HG03280 (cell line): ENCODE measurements around the gene SMIM10.
"Not testable (repeated sequence)": the region's sequence is repeated elsewhere in the genome, so short reads cannot be mapped to it uniquely, and the experiment has no call there.

Experiments used
- ATAC-seq: cut with Tn5 transposase; IDR thresholded peaks from one replicate; pipeline ENCODE4 v1.9.1; 2021; ENCODE audit warnings: mild to moderate bottlenecking, moderate library complexity; ENCODE audit not compliant: unreplicated experiment

SMIM10 gene

DNA sequence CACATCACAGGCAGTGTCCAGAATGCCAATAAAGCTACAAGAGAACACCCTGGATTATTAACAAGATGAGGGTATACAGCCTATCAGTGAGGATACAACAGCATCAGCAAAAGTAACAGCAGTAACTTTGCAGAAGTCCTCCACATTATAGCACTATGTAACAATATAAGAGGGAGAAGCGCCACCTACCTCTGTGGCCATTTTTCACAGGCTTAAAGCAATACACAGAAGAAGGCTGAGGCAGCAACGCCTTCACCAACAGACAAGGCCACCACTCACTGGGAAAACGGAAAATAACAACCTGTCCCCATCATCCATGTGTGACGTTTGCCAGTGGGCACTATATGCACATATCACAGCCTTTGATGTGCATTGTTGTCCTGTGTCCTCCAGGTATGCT is 19.0 kb downstream of the SMIM10 start:
- no peak for ATAC-seq

DNA sequence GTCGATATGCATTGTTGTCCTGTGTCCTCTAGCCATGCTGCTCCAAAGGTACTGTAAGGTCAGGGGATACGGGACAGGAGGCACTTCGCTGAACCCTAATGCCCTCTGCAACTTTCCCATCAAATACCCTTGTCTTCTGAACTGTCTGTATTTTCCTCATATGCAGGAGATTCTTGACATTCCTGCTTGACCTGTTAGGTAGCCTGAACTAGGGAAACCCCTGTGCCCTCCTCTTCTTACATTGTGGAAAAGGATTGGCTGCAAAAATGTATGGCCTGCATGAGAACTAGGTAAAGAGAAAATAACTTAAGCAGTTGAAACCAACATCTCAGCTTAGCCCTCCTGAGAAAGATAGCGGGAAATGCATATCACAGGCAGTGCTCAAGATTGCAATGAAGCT is 20.1 kb downstream of the SMIM10 start:
- ATAC-seq: no peak

- no peak for ATAC-seq
Measured at GRCh38 chrX:135015523-135016245, 24.9 kb downstream of the SMIM10 start.

DNA sequence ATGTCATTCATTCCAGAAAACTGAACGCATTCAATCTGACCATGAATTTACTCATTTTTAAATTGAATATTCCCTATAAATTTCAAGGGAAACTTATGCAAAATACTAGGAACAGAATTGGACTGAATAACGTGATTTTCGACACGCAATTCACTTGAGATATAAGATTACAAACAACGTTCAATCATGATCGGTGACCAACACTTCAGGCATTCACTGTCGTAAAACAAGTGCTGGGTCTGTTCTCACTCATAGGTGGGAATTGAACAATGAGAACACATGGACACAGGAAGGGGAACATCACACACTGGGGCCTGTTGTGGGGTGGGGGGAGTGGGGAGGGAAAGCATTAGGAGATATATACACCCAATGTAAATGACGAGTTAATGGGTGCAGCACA is 29.1 kb downstream of the SMIM10 start:
- ATAC-seq: not testable (repeated sequence)

DNA sequence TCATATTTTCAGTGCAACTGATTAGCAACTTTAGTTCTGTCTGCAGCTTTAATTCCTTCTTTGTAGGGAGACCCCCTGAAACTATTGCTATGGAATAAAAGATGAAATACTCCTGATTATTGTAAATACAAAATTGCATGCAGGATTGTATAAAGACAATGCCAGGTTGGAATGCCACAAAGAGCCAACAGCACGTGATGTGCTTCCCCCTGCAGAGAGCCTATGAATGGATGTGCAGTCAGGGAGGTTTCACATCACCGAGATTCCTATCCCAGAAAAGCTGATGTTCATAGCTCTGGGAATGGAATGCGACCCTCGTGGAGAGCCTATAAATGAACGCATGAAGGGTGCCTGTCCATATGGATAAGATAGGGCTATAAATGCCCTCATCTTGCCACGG is 33.0 kb downstream of the SMIM10 start:
- not testable (repeated sequence) for ATAC-seq

GRCh38 chrX:135024526-135024925 is 33.7 kb downstream of the SMIM10 start:
- no peak for ATAC-seq

DNA sequence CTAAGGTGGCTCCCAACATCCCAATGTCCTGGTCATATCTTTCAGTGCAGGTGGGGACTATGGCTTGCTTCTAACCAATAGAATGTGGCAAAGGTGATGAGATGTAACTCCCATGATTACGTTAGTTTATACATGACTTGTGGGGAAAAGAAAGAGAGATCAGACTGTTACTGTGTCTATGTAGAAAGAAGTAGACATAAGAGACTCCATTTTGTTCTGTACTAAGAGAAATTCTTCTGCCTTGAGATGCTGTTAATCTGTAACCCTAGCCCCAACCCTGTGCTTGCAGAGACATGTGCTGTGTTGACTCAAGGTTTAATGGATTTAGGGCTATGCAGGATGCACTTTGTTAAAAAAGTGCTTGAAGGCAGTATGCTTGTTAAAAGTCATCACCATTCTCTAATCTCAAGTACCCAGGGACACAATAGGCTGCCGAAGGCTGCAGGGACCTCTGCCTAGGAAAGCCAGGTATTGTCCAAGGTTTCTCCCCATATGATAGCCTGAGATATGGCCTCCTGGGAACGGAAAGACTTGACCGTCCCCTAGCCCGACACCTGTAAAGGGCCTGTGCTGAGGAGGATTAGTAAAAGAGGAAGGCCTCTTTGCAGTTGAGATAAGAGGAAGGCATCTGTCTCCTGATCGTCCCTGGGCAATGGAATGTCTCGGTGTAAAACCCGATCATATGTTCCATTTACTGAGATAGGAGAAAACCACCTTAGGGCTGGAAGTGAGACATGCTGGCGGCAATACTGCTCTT is 39.6 kb downstream of the SMIM10 start:
- not testable (repeated sequence) for ATAC-seq

- ATAC-seq: not testable (repeated sequence)
Measured at GRCh38 chrX:135041149-135042123, 50.6 kb downstream of the SMIM10 start.
